GM12865 (cell line): ENCODE data around the gene FBXO4.
"Not testable (repeated sequence)": the region's sequence is repeated elsewhere in the genome, so short reads cannot be mapped to it uniquely, and the experiment has no call there.

Experiments used
- DNase-seq: peaks from one replicate; pipeline ENCODE4 v3.0.0; 2010; ENCODE audit warnings: low read depth
- H3K4me3 ChIP-seq: 2 replicates; pipeline ENCODE4 v1.5.1; 2011; ENCODE audit warnings: mild to moderate bottlenecking, low read depth, low read length, control low read depth
- CTCF ChIP-seq: IDR thresholded peaks from 2 replicates; pipeline ENCODE4 v1.5.1; 2011; ENCODE audit warnings: low read length, control low read depth, low read depth, inconsistent platforms; ENCODE audit not compliant: insufficient read depth; ENCODE audit errors: missing control alignments

The FBXO4 gene

GRCh38 chr5:41973887-41974286 is 48.8 kb downstream of the FBXO4 start:
- H3K4me3 ChIP-seq, result no peak overlapping the region
- DNase-seq, result no peak
- TF ChIP-seq CTCF, result no peak

- no peak for TF ChIP-seq CTCF
- no peak for DNase-seq
- no peak overlapping the region for H3K4me3 ChIP-seq
These were observed 53.6 kb downstream of the FBXO4 start for GRCh38 chr5:41978676-41979075.

DNA sequence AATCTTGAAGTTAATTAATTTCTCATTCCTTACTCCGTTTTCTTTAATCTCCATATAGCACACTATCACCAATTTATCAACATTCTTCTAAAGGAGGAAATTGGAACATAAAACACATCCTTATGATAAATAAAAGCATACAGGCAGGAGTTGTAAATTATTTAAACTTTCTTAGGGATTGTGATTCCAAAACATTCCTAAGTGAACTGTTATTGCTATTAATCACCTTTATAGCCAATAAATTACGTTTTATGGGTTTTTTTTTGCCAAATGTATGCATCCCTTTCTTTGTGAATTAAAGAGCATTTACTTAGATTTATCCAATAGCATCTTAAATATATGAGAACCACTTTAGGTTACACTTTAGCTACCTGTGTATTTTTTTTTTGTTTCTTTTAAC is 55.3 kb downstream of the FBXO4 start:
- no peak for TF ChIP-seq CTCF
- no peak overlapping the region for H3K4me3 ChIP-seq
- no peak for DNase-seq

DNA sequence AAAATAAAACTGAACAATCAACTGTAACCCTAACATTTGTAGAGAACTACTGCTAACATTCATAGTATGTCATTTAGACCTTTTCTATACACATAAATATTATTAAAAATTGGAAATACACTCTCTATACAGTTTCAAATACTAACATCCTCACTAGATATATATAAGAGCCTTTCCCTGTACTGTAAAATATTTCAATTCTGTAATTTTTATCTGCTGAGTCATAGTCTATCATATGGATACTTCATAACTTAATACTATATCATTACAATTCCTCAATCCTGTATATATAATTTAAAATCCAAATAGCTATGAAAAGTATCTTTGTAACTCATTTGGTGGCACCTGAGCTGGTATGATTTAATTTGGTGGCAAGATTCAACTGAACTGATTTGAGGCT is 55.8 kb downstream of the FBXO4 start:
- H3K4me3 ChIP-seq, result no peak overlapping the region
- TF ChIP-seq CTCF, result no peak
- no peak for DNase-seq

DNA sequence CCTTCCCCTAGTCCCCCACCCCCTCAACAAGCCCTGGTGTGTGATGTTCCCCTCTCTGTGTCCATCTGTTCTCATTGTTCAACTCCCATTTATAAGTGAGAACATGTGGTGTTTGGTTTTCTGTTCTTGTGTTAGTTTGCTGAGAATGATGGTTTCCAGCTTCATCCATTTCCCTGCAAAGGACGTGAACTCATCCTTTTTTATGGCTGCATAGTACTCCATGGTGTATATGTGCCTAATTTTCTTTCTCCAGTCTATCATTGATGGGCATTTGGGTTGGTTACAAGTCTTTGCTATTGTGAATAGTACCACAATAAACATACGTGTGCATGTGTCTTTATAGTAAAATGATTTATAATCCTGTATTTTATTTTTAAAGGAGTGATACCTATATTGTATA is 57.8 kb downstream of the FBXO4 start:
- H3K4me3 ChIP-seq, DNase-seq: not testable (repeated sequence)

- no peak overlapping the region for H3K4me3 ChIP-seq
- no peak for TF ChIP-seq CTCF
These were observed 58.2 kb downstream of the FBXO4 start for GRCh38 chr5:41983284-41983683.

DNA sequence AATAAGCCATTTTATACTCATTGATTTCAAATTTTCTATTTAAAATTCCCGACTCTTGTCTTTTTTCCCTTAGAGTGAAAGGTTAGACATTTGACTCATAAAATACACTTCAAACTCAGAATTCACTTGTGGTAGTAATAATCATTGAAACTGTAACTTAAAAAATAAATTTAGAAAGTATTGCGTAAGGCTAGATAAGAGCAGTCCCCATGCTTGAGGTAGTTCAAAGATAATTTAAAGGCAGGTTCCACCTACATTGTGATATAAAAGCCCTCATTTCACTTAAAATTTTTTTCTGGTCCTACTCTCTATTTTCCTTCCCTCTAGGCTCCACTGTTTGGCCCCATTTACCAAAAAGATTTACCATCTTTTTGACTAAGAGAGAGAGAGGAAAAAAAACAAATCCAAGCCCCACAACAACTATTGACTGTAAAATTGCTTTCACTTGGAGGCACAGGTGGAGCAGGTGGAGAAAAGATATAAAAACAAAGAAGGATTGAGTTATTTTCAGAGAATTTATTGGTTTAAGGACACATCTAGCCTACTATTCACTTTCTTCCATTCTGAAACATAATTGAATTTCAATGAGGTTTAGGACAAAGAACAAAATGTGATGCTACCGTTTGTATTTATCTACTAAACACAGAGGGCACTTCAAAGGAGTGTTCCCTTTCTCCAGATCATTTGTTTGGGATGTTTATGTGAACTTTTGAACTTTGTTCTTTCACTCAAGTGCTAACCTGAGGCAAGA is 61.0 kb downstream of the FBXO4 start:
- no peak for DNase-seq
- H3K4me3 ChIP-seq, result no peak overlapping the region
- TF ChIP-seq CTCF, result no peak

More at GRCh38 chr5:41983284-41983683, 58.2 kb downstream of the FBXO4 start:
- no peak for DNase-seq
